GM12864 (cell line): ENCODE results near the gene CCM2.

Source experiments
- DNase-seq: peaks from one replicate; pipeline ENCODE4 v3.0.0-alpha.2; 2011; ENCODE audit warnings: low read depth
- H3K4me3 ChIP-seq: 2 replicates; pipeline ENCODE4 v1.5.1; 2011; ENCODE audit warnings: mild to moderate bottlenecking, low read depth, low read length, control low read depth
- CTCF ChIP-seq: IDR thresholded peaks from 2 replicates; pipeline ENCODE4 v1.5.1; 2011; ENCODE audit warnings: low read depth, mild to moderate bottlenecking, moderate library complexity, low read length, control low read depth, inconsistent platforms; ENCODE audit errors: missing control alignments

The CCM2 gene

GRCh38 chr7:44978511-44979366 lies 21.3 kb upstream of the CCM2 start, which contains the start of gene MYO1G:
Gene MYO1G (minus strand): TSS chr7:44979015. CDS start chr7:44978961, 54 bp downstream.
- TF ChIP-seq CTCF: no peak
- H3K4me3 ChIP-seq: peak within 1 kb of the TSS; percentile 84
- peak; percentile 89 for DNase-seq

- peak overlapping the region; percentile 84 for H3K4me3 ChIP-seq
- DNase-seq: no peak
- TF ChIP-seq CTCF: peak; percentile 64
These were observed 20.3 kb upstream of the CCM2 start for GRCh38 chr7:44979481-44980392.

GRCh38 chr7:44980393-44981034 lies 19.5 kb upstream of the CCM2 start:
- peak overlapping the region; percentile 25; the same call in 1 of the 2 replicates for H3K4me3 ChIP-seq
- no peak for TF ChIP-seq CTCF
- DNase-seq: peak; percentile 89

DNA sequence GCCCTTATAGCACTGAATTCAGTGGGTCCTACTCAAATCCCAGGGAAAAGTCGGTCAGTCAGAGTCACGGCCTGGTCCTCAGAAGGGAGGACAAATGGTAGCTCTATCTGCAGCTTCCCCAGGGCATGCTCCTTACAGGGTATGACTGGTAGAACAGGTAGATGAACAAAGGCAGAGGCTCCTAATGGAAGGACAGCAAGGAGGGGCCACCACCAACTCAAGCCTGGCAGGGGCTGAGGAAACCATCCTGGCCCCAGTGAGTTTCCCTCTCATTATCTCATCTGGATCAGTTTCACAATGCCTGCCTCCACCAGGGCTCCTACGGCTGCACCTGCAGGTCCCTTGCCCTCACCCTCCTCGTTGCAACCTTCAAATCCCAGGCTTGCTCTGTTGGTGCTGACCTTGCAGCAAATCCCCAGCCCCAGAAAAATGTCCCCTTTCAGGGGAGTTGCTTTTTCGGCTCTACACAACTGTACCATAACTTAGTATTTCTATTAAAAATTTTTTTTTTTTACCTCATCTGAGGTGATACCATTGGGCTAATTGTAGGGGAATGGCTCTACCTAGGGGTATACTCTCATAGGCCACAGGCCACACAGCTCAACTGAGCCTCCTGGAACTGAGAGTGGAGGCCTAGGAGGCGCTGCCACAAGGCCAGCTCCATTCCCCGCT lies 18.8 kb upstream of the CCM2 start:
- peak overlapping the region; percentile 29 for H3K4me3 ChIP-seq
- no peak for DNase-seq
- no peak for TF ChIP-seq CTCF

- H3K4me3 ChIP-seq: peak overlapping the region; percentile 99; the same call in 1 of the 2 replicates
- no peak for TF ChIP-seq CTCF
- no peak for DNase-seq
These were observed 17.5 kb upstream of the CCM2 start for GRCh38 chr7:44982535-44982923.

GRCh38 chr7:44982970-44983369 lies 17.0 kb upstream of the CCM2 start:
- peak overlapping the region; percentile 99; the same call in 1 of the 2 replicates for H3K4me3 ChIP-seq
- DNase-seq: no peak
- no peak for TF ChIP-seq CTCF
